B cell (primary cell): ENCODE measurements around the gene APOB. TPM values are rescaled to one million over a fixed set of nuclear protein-coding genes. Genes with fewer than 3 reads are reported as not detected.

Experiments used
- ATAC-seq: fragments of 200-7000 bp; cut with Tn5 transposase; one replicate; pipeline ENCODE4 v1.10.0; 2021; ENCODE audit warnings: low read depth, mild to moderate bottlenecking, moderate number of reproducible peaks, moderate library complexity
- CTCF ChIA-PET: fragments of 350-600 bp; sonication (Branson Sonifier 250); formaldehyde crosslinking; loops from one replicate; lab custom pipeline; 2021; ENCODE audit warnings: antibody characterized with exemption, inconsistent platforms; lab: Charles Lee
- POLR2A ChIA-PET: fragments of 350-600 bp; sonication (Branson Sonifier 250); formaldehyde crosslinking; loops from one replicate; lab custom pipeline; 2021; ENCODE audit warnings: antibody characterized with exemption; lab: Charles Lee
- DNase-seq: peaks from one replicate; pipeline ENCODE4 v3.0.0; 2013
- H2AFZ ChIP-seq: 2 replicates; pipeline ENCODE4 v1.6.1; 2012; ENCODE audit warnings: mild to moderate bottlenecking, low read depth, low read length; ENCODE audit not compliant: insufficient read depth, poor library complexity, severe bottlenecking
- H3K27ac ChIP-seq, 2 donors: 1 replicate in 1 of 2; 2 replicates in 1 of 2; pipeline ENCODE4 v1.5.1; 2012 to 2013; ENCODE audit warnings: low read length in 2 of 2, mild to moderate bottlenecking in 2 of 2, moderate library complexity in 1 of 2
- H3K27me3 ChIP-seq, 4 experiments: fragments of 200-600 bp in 1 of 4; sonication (generic) in 1 of 4; replicated peaks in 1 of 4; 1 replicate in 2 of 4; 2 replicates in 2 of 4; pipeline versions ENCODE4 v1.6.1 to v1.7.0; 2013 to 2016; ENCODE audit warnings: low read length in 3 of 4, mild to moderate bottlenecking in 2 of 4, mixed read lengths in 1 of 4, moderate library complexity in 1 of 4; ENCODE audit not compliant: insufficient read depth in 4 of 4, control insufficient read depth in 3 of 4; ENCODE audit errors: control extremely low read depth in 1 of 4
- H3K36me3 ChIP-seq, 2 experiments: replicated peaks in 1 of 2; 1 replicate in 1 of 2; 2 replicates in 1 of 2; pipeline versions ENCODE4 v1.6.1 to v1.7.1; 2013; ENCODE audit warnings: low read length in 1 of 2; ENCODE audit not compliant: insufficient read depth in 2 of 2, control insufficient read depth in 1 of 2; ENCODE audit errors: control extremely low read depth in 1 of 2, extremely low read depth in 1 of 2
- H3K4me1 ChIP-seq, 2 donors: fragments of 200-600 bp in 1 of 2; sonication (generic) in 1 of 2; 1 replicate in 1 of 2; 2 replicates in 1 of 2; pipeline versions ENCODE4 v1.5.1 to v1.6.1; 2013 to 2017; ENCODE audit warnings: low read length in 2 of 2; ENCODE audit not compliant: control insufficient read depth in 2 of 2, insufficient read depth in 2 of 2
- H3K4me2 ChIP-seq: replicated peaks from 2 replicates; pipeline ENCODE3; 2012; ENCODE audit warnings: mild to moderate bottlenecking, low read depth, low read length; ENCODE audit not compliant: poor library complexity, severe bottlenecking
- H3K4me3 ChIP-seq, 5 experiments: fragments of 200-600 bp in 1 of 5; sonication (generic) in 1 of 5; 1 replicate in 3 of 5; 2 replicates in 2 of 5; pipeline versions ENCODE4 v1.5.1 to v1.7.0; 2011 to 2016; ENCODE audit warnings: low read length in 4 of 5, mild to moderate bottlenecking in 4 of 5, low read depth in 2 of 5, control low read depth in 1 of 5, moderate library complexity in 1 of 5; ENCODE audit not compliant: insufficient read depth in 1 of 5; ENCODE audit errors: control extremely low read depth in 1 of 5, extremely low read depth in 1 of 5
- H3K79me2 ChIP-seq: fragments of 200-600 bp; sonication (generic); one replicate; pipeline ENCODE4 v1.6.0; 2016; ENCODE audit warnings: low read length; ENCODE audit not compliant: control insufficient read depth, insufficient read depth
- H3K9ac ChIP-seq: fragments of 200-600 bp; sonication (generic); 2 replicates; pipeline ENCODE4 v1.6.1; 2017; ENCODE audit warnings: mild to moderate bottlenecking, low read length, moderate library complexity
- H3K9me3 ChIP-seq, 3 donors: one replicate each; pipeline versions ENCODE4 v1.6.1 to v1.7.1; 2013; ENCODE audit warnings: low read length in 2 of 3; ENCODE audit not compliant: control insufficient read depth in 2 of 3, insufficient read depth in 1 of 3; ENCODE audit errors: control extremely low read depth in 1 of 3
- H4K20me1 ChIP-seq: 2 replicates; pipeline ENCODE4 v1.6.0; 2012; ENCODE audit warnings: mild to moderate bottlenecking, low read length; ENCODE audit not compliant: insufficient read depth, control insufficient read depth, poor library complexity, severe bottlenecking
- H3K27ac Mint-ChIP-seq: one replicate; pipeline ENCODE4 v1.8.0; 2021; ENCODE audit warnings: mixed read lengths
- H3K27me3 Mint-ChIP-seq: one replicate; pipeline ENCODE4 v1.8.0; 2021; ENCODE audit warnings: mixed read lengths
- H3K4me1 Mint-ChIP-seq: one replicate; pipeline ENCODE4 v1.8.0; 2021; ENCODE audit warnings: mixed read lengths
- H3K4me3 Mint-ChIP-seq: one replicate; pipeline ENCODE4 v1.8.0; 2021; ENCODE audit warnings: mixed read lengths
- H3K9me3 Mint-ChIP-seq: one replicate; pipeline ENCODE4 v1.8.0; 2022; ENCODE audit warnings: mixed read lengths; ENCODE audit not compliant: insufficient read depth
- CTCF ChIP-seq: fragments of 200-600 bp; IDR thresholded peaks from one replicate; pipeline ENCODE4 v1.8.0; 2022; ENCODE audit warnings: antibody characterized with exemption, mild to moderate bottlenecking
- EZH2 ChIP-seq: IDR thresholded peaks from 2 replicates; pipeline ENCODE4 v1.6.1; 2012; ENCODE audit warnings: borderline replicate concordance, low read depth, mild to moderate bottlenecking, moderate library complexity, low read length; ENCODE audit not compliant: insufficient read depth, poor library complexity, severe bottlenecking
- WGBS: methylation state at CpG from one replicate; pipeline ENCODE4 v1.1.5; 2013; ENCODE audit warnings: missing lambda C conversion rate; ENCODE audit not compliant: insufficient coverage; 5-methylcytosine and 5-hydroxymethylcytosine counted together
- intact Hi-C: fragments of 100-400 bp; cut with micrococcal nuclease; formaldehyde crosslinking; loops from one replicate; pipeline ENCODE4 v1.10.0; 2022
- polyA plus RNA-seq: library from polyadenylated mRNA; depleted of rRNA; stranded (reverse); fragments of >200 nt; gene quantifications from 2 replicates; pipeline ENCODE4 v1.2.3, GENCODE V29; 2012
- total RNA-seq, 2 donors: library from RNA; stranded (reverse); fragments of 120-200 nt in 1 of 2; gene quantifications; 1 replicate in 1 of 2; 2 replicates in 1 of 2; pipeline versions ENCODE4 v1.2.3 to v1.2.4, GENCODE V29; 2013 to 2022

Gene APOB
- total and polyA plus RNA-seq, 2 donors (not counting 1 experiment from before 2014, with no cell fraction given), result not detected

- H4K20me1 ChIP-seq, result no peaks in the 10 kb centered on the region
- ChIA-PET CTCF (interaction anchor here (0.6 to 12.3 kb wide), 4 partner anchors 187 to 304 kb away, joined by 3 to 331 read pairs (median 25); no protein-coding TSS in a partner anchor), POLR2A (interaction anchor here (0.7 kb wide), 1 partner anchor 16 kb away, joined by 3 read pairs; no protein-coding TSS in a partner anchor)
- DNase-seq, result no peak
- TF ChIP-seq EZH2, result no peak
- no peak for TF ChIP-seq CTCF
- no peaks in the 10 kb centered on the region for H3K79me2 ChIP-seq
- H3K27ac Mint-ChIP-seq, result no peak overlapping the region
- no peaks in the 10 kb centered on the region for H3K9me3 Mint-ChIP-seq
- H3K27ac ChIP-seq, result no peak overlapping the region
- intact Hi-C loops, result no loop called here
- no peak overlapping the region for H3K9ac ChIP-seq
- H3K9me3 ChIP-seq, result no peaks in the 10 kb centered on the region
- H3K4me3 ChIP-seq, result no peak overlapping the region
- no peak overlapping the region for H2AFZ ChIP-seq
- peaks cover 0 to 9% (median 4%) of the 10 kb centered on the region in 4 experiments for H3K27me3 ChIP-seq
- ATAC-seq, result no peak
- no peak overlapping the region for H3K4me2 ChIP-seq
- WGBS, result 39% methylated on average over 2 of the region's 4 CpGs
- H3K4me3 Mint-ChIP-seq, result no peak overlapping the region
- H3K4me1 ChIP-seq, result no peaks in the 10 kb centered on the region
- H3K36me3 ChIP-seq, result no peaks in the 10 kb centered on the region
- H3K4me1 Mint-ChIP-seq, result no peaks in the 10 kb centered on the region
- H3K27me3 Mint-ChIP-seq, result peaks cover 13% of the 10 kb centered on the region
Observed at GRCh38 chr2:20960003-20960402, 83.9 kb downstream of the APOB start.

GRCh38 chr2:20959252-20959651 lies 84.6 kb downstream of the APOB start:
- ChIA-PET POLR2A (no interaction called here), CTCF (interaction anchor here (1.3 to 12.3 kb wide), 2 partner anchors 297 to 303 kb away, joined by 3 to 331 read pairs; no protein-coding TSS in a partner anchor)
- Histone ChIP-seq H3K79me2 (no peaks in the 10 kb centered on the region), H3K9ac (no peak overlapping the region), H3K36me3 (no peaks in the 10 kb centered on the region), H3K9me3 (no peaks in the 10 kb centered on the region), H3K27me3 (peaks cover 0 to 9% (median 4%) of the 10 kb centered on the region in 4 experiments), H3K4me2 (no peak overlapping the region), H2AFZ (no peak overlapping the region), H3K4me1 (no peaks in the 10 kb centered on the region), H3K4me3 (no peak overlapping the region), H4K20me1 (no peaks in the 10 kb centered on the region), H3K27ac (no peak overlapping the region)
- Mint-ChIP-seq H3K4me3 (no peak overlapping the region), H3K4me1 (no peaks in the 10 kb centered on the region), H3K27ac (no peak overlapping the region), H3K27me3 (peaks cover 13% of the 10 kb centered on the region), H3K9me3 (no peaks in the 10 kb centered on the region)
- ATAC-seq (no peak), DNase-seq (no peak)
- intact Hi-C loops, result no loop called here
- WGBS, result 100% methylated on average over 1 of the region's 4 CpGs
- no peak for TF ChIP-seq CTCF
- no peak for TF ChIP-seq EZH2
